Fibroblast of lung (primary cell): ENCODE data around the gene NDUFS3. TPM values are rescaled to one million over a fixed set of nuclear protein-coding genes. Genes with fewer than 3 reads are reported as not detected.
"Not testable (repeated sequence)": the region's sequence is repeated elsewhere in the genome, so short reads cannot be mapped to it uniquely, and the experiment has no call there.

ENCODE experiments used
- DNase-seq, 2 donors: peaks; one replicate each; pipeline versions ENCODE4 v3.0.0 to v3.0.0-alpha.2; 2010; ENCODE audit warnings: low read depth in 2 of 2
- H2AFZ ChIP-seq: 2 replicates; pipeline ENCODE4 v1.5.1; 2012; ENCODE audit warnings: low read length, control low read depth, inconsistent platforms
- H3K27ac ChIP-seq: 2 replicates; pipeline ENCODE4 v1.5.1; 2011; ENCODE audit warnings: low read length, control low read depth; ENCODE audit not compliant: insufficient read depth
- H3K27me3 ChIP-seq: 2 replicates; pipeline ENCODE4 v1.5.1; 2011; ENCODE audit warnings: mild to moderate bottlenecking, low read length; ENCODE audit not compliant: control insufficient read depth, insufficient read depth
- H3K36me3 ChIP-seq: 2 replicates; pipeline ENCODE4 v1.5.1; 2011; ENCODE audit warnings: low read length; ENCODE audit not compliant: control insufficient read depth, insufficient read depth
- H3K4me1 ChIP-seq: 2 replicates; pipeline ENCODE4 v1.5.1; 2011; ENCODE audit warnings: low read length; ENCODE audit not compliant: control insufficient read depth, insufficient read depth; ENCODE audit errors: extremely low read depth
- H3K4me2 ChIP-seq: 2 replicates; pipeline ENCODE4 v1.5.1; 2011; ENCODE audit warnings: low read length, control low read depth; ENCODE audit not compliant: insufficient read depth; ENCODE audit errors: extremely low read depth
- H3K4me3 ChIP-seq, 4 experiments: fragments of 200-600 bp in 1 of 4; sonication (generic) in 1 of 4; replicated peaks in 1 of 4; 2 replicates each; pipeline ENCODE4 v1.5.1; 2011 to 2016; ENCODE audit warnings: low read length in 4 of 4, low read depth in 3 of 4, mild to moderate bottlenecking in 3 of 4, control low read depth in 2 of 4, inconsistent platforms in 1 of 4, mixed read lengths in 1 of 4; ENCODE audit not compliant: insufficient read depth in 1 of 4; ENCODE audit errors: control extremely low read depth in 1 of 4
- H3K79me2 ChIP-seq: 2 replicates; pipeline ENCODE4 v1.5.1; 2012; ENCODE audit warnings: mild to moderate bottlenecking, low read length, inconsistent platforms; ENCODE audit not compliant: control insufficient read depth, insufficient read depth
- H3K9ac ChIP-seq: 2 replicates; pipeline ENCODE4 v1.5.1; 2011; ENCODE audit warnings: mild to moderate bottlenecking, low read length, control low read depth; ENCODE audit not compliant: insufficient read depth
- H3K9me3 ChIP-seq: 2 replicates; pipeline ENCODE4 v1.5.1; 2012; ENCODE audit warnings: low read depth, low read length; ENCODE audit not compliant: control insufficient read depth, insufficient read depth
- H4K20me1 ChIP-seq: 2 replicates; pipeline ENCODE4 v1.5.1; 2011; ENCODE audit warnings: low read length; ENCODE audit not compliant: control insufficient read depth, insufficient read depth; ENCODE audit errors: extremely low read depth
- CTCF ChIP-seq, 2 donors: IDR thresholded peaks in 1 of 2; conservative IDR thresholded peaks in 1 of 2; 1 replicate in 1 of 2; 2 replicates in 1 of 2; pipeline ENCODE4 v1.5.1; 2011 to 2012; ENCODE audit warnings: low read length in 2 of 2, control low read depth in 1 of 2, inconsistent platforms in 1 of 2, low read depth in 1 of 2, mild to moderate bottlenecking in 1 of 2
- EZH2 ChIP-seq: IDR thresholded peaks from 2 replicates; pipeline ENCODE4 v1.5.1; 2012; ENCODE audit warnings: low read length, control low read depth, mild to moderate bottlenecking; ENCODE audit errors: missing control alignments
- polyA minus RNA-seq: library from RNA; depleted of rRNA, polyadenylated mRNA; stranded (reverse); fragments of >200 nt; gene quantifications from 2 replicates; pipeline ENCODE4 v1.2.3, GENCODE V29; 2011; ENCODE audit warnings: low replicate concordance
- polyA plus RNA-seq, 2 donors: library from polyadenylated mRNA; depleted of rRNA in 1 of 2; stranded (reverse) in 1 of 2; unstranded in 1 of 2; fragments of >200 nt; gene quantifications; 2 replicates each; pipeline ENCODE4 v1.2.1, GENCODE V29; 2011 to 2012; ENCODE audit warnings: missing spikeins in 1 of 2
- total RNA-seq: library from RNA; depleted of rRNA; stranded (reverse); fragments of >200 nt; gene quantifications from 2 replicates; pipeline ENCODE4 v1.2.1, GENCODE V29; 2014

NDUFS3 gene
- total RNA-seq (76.5 and 78.8 TPM in 2 replicates), polyA plus RNA-seq (113 and 164 TPM in 2 replicates), polyA minus RNA-seq (66.2 and 84.8 TPM in 2 replicates)
- 95.1 and 110 TPM in 2 replicates for polyA plus RNA-seq (2012)

- peak within 1 kb of the TSS; percentile 91 for H3K4me2 ChIP-seq
- TF ChIP-seq EZH2 = no peak
- TF ChIP-seq CTCF (conservative IDR thresholded peaks at IDR 0.05 in 1 of 2, IDR thresholded peaks at IDR 0.05 in 1 of 2; ENCODE audit: low read depth in 1 of 2, low read length in 2 of 2) = no peak
- H2AFZ ChIP-seq = peak within 1 kb of the TSS; percentile 97
- peak within 1 kb of the TSS; percentile 90 for H3K9ac ChIP-seq
- no peaks in the 10 kb centered on the region for H4K20me1 ChIP-seq
- peak; percentile 90 to 93 for DNase-seq
- H3K4me3 ChIP-seq = peak within 1 kb of the TSS; percentile 96 to 100 (median 99)
- H3K79me2 ChIP-seq = peaks cover 36% of the 10 kb centered on the region
- H3K27me3 ChIP-seq = no peaks in the 10 kb centered on the region
- H3K4me1 ChIP-seq = peaks cover 10% of the 10 kb centered on the region
- peak within 1 kb of the TSS; percentile 93 for H3K27ac ChIP-seq
- no peaks in the 10 kb centered on the region for H3K9me3 ChIP-seq
- peaks cover 23% of the 10 kb centered on the region for H3K36me3 ChIP-seq
These were observed at the start of gene NDUFS3, which contains the start of gene KBTBD4 for GRCh38 chr11:47578524-47579494. Gene NDUFS3, plus strand, starts transcription at chr11:47579074. Its CDS starts 18 bp downstream, at chr11:47579092. Gene KBTBD4, minus strand, starts transcription at chr11:47578970. Its CDS starts 19 bp downstream, at chr11:47578951.

GRCh38 chr11:47529951-47530350 lies 48.9 kb upstream of the NDUFS3 start:
- TF ChIP-seq EZH2 (no peak), CTCF (conservative IDR thresholded peaks at IDR 0.05 in 1 of 2, IDR thresholded peaks at IDR 0.05 in 1 of 2; ENCODE audit: low read depth in 1 of 2, low read length in 2 of 2) (no peak)
- peaks cover 18% of the 10 kb centered on the region for H3K4me1 ChIP-seq
- H2AFZ ChIP-seq = no peak overlapping the region
- DNase-seq = no peak
- no peak overlapping the region for H3K27ac ChIP-seq
- peaks cover 2% of the 10 kb centered on the region for H4K20me1 ChIP-seq
- no peak overlapping the region for H3K9ac ChIP-seq
- H3K4me2 ChIP-seq = no peak overlapping the region
- peaks cover 94% of the 10 kb centered on the region for H3K79me2 ChIP-seq
- no peaks in the 10 kb centered on the region for H3K36me3 ChIP-seq
- H3K27me3 ChIP-seq = no peaks in the 10 kb centered on the region
- no peaks in the 10 kb centered on the region for H3K9me3 ChIP-seq
- no peak overlapping the region for H3K4me3 ChIP-seq

- not testable (repeated sequence) for H3K4me2 ChIP-seq, H2AFZ ChIP-seq, H3K27ac ChIP-seq, DNase-seq, H3K9ac ChIP-seq, H3K9me3 ChIP-seq, H3K4me3 ChIP-seq, H3K27me3 ChIP-seq, H3K36me3 ChIP-seq, H4K20me1 ChIP-seq
- Histone ChIP-seq H3K4me1 (peaks cover 14% of the 10 kb centered on the region), H3K79me2 (peaks cover 92% of the 10 kb centered on the region)
These were observed 48.2 kb upstream of the NDUFS3 start for GRCh38 chr11:47530721-47531120.
